B cell (primary cell): ENCODE measurements around the gene DIAPH1. TPM values are rescaled to one million over a fixed set of nuclear protein-coding genes. Genes with fewer than 3 reads are reported as not detected.

ENCODE experiments used
- ATAC-seq: fragments of 200-7000 bp; cut with Tn5 transposase; one replicate; pipeline ENCODE4 v1.10.0; 2021; ENCODE audit warnings: low read depth, mild to moderate bottlenecking, moderate number of reproducible peaks, moderate library complexity
- CTCF ChIA-PET: fragments of 350-600 bp; sonication (Branson Sonifier 250); formaldehyde crosslinking; loops from one replicate; lab custom pipeline; 2021; ENCODE audit warnings: antibody characterized with exemption, inconsistent platforms; lab: Charles Lee
- POLR2A ChIA-PET: fragments of 350-600 bp; sonication (Branson Sonifier 250); formaldehyde crosslinking; loops from one replicate; lab custom pipeline; 2021; ENCODE audit warnings: antibody characterized with exemption; lab: Charles Lee
- DNase-seq: peaks from one replicate; pipeline ENCODE4 v3.0.0; 2013
- H2AFZ ChIP-seq: 2 replicates; pipeline ENCODE4 v1.6.1; 2012; ENCODE audit warnings: mild to moderate bottlenecking, low read depth, low read length; ENCODE audit not compliant: insufficient read depth, poor library complexity, severe bottlenecking
- H3K27ac ChIP-seq, 2 donors: 1 replicate in 1 of 2; 2 replicates in 1 of 2; pipeline ENCODE4 v1.5.1; 2012 to 2013; ENCODE audit warnings: low read length in 2 of 2, mild to moderate bottlenecking in 2 of 2, moderate library complexity in 1 of 2
- H3K27me3 ChIP-seq, 4 experiments: fragments of 200-600 bp in 1 of 4; sonication (generic) in 1 of 4; replicated peaks in 1 of 4; 1 replicate in 2 of 4; 2 replicates in 2 of 4; pipeline versions ENCODE4 v1.6.1 to v1.7.0; 2013 to 2016; ENCODE audit warnings: low read length in 3 of 4, mild to moderate bottlenecking in 2 of 4, mixed read lengths in 1 of 4, moderate library complexity in 1 of 4; ENCODE audit not compliant: insufficient read depth in 4 of 4, control insufficient read depth in 3 of 4; ENCODE audit errors: control extremely low read depth in 1 of 4
- H3K36me3 ChIP-seq, 2 experiments: replicated peaks in 1 of 2; 1 replicate in 1 of 2; 2 replicates in 1 of 2; pipeline versions ENCODE4 v1.6.1 to v1.7.1; 2013; ENCODE audit warnings: low read length in 1 of 2; ENCODE audit not compliant: insufficient read depth in 2 of 2, control insufficient read depth in 1 of 2; ENCODE audit errors: control extremely low read depth in 1 of 2, extremely low read depth in 1 of 2
- H3K4me1 ChIP-seq, 2 donors: fragments of 200-600 bp in 1 of 2; sonication (generic) in 1 of 2; 1 replicate in 1 of 2; 2 replicates in 1 of 2; pipeline versions ENCODE4 v1.5.1 to v1.6.1; 2013 to 2017; ENCODE audit warnings: low read length in 2 of 2; ENCODE audit not compliant: control insufficient read depth in 2 of 2, insufficient read depth in 2 of 2
- H3K4me2 ChIP-seq: replicated peaks from 2 replicates; pipeline ENCODE3; 2012; ENCODE audit warnings: mild to moderate bottlenecking, low read depth, low read length; ENCODE audit not compliant: poor library complexity, severe bottlenecking
- H3K4me3 ChIP-seq, 5 experiments: fragments of 200-600 bp in 1 of 5; sonication (generic) in 1 of 5; 1 replicate in 3 of 5; 2 replicates in 2 of 5; pipeline versions ENCODE4 v1.5.1 to v1.7.0; 2011 to 2016; ENCODE audit warnings: low read length in 4 of 5, mild to moderate bottlenecking in 4 of 5, low read depth in 2 of 5, control low read depth in 1 of 5, moderate library complexity in 1 of 5; ENCODE audit not compliant: insufficient read depth in 1 of 5; ENCODE audit errors: control extremely low read depth in 1 of 5, extremely low read depth in 1 of 5
- H3K79me2 ChIP-seq: fragments of 200-600 bp; sonication (generic); one replicate; pipeline ENCODE4 v1.6.0; 2016; ENCODE audit warnings: low read length; ENCODE audit not compliant: control insufficient read depth, insufficient read depth
- H3K9ac ChIP-seq: fragments of 200-600 bp; sonication (generic); 2 replicates; pipeline ENCODE4 v1.6.1; 2017; ENCODE audit warnings: mild to moderate bottlenecking, low read length, moderate library complexity
- H3K9me3 ChIP-seq, 3 donors: one replicate each; pipeline versions ENCODE4 v1.6.1 to v1.7.1; 2013; ENCODE audit warnings: low read length in 2 of 3; ENCODE audit not compliant: control insufficient read depth in 2 of 3, insufficient read depth in 1 of 3; ENCODE audit errors: control extremely low read depth in 1 of 3
- H4K20me1 ChIP-seq: 2 replicates; pipeline ENCODE4 v1.6.0; 2012; ENCODE audit warnings: mild to moderate bottlenecking, low read length; ENCODE audit not compliant: insufficient read depth, control insufficient read depth, poor library complexity, severe bottlenecking
- H3K27ac Mint-ChIP-seq: one replicate; pipeline ENCODE4 v1.8.0; 2021; ENCODE audit warnings: mixed read lengths
- H3K27me3 Mint-ChIP-seq: one replicate; pipeline ENCODE4 v1.8.0; 2021; ENCODE audit warnings: mixed read lengths
- H3K4me1 Mint-ChIP-seq: one replicate; pipeline ENCODE4 v1.8.0; 2021; ENCODE audit warnings: mixed read lengths
- H3K4me3 Mint-ChIP-seq: one replicate; pipeline ENCODE4 v1.8.0; 2021; ENCODE audit warnings: mixed read lengths
- H3K9me3 Mint-ChIP-seq: one replicate; pipeline ENCODE4 v1.8.0; 2022; ENCODE audit warnings: mixed read lengths; ENCODE audit not compliant: insufficient read depth
- CTCF ChIP-seq: fragments of 200-600 bp; IDR thresholded peaks from one replicate; pipeline ENCODE4 v1.8.0; 2022; ENCODE audit warnings: antibody characterized with exemption, mild to moderate bottlenecking
- EZH2 ChIP-seq: IDR thresholded peaks from 2 replicates; pipeline ENCODE4 v1.6.1; 2012; ENCODE audit warnings: borderline replicate concordance, low read depth, mild to moderate bottlenecking, moderate library complexity, low read length; ENCODE audit not compliant: insufficient read depth, poor library complexity, severe bottlenecking
- WGBS: methylation state at CpG from one replicate; pipeline ENCODE4 v1.1.5; 2013; ENCODE audit warnings: missing lambda C conversion rate; ENCODE audit not compliant: insufficient coverage; 5-methylcytosine and 5-hydroxymethylcytosine counted together
- intact Hi-C: fragments of 100-400 bp; cut with micrococcal nuclease; formaldehyde crosslinking; loops from one replicate; pipeline ENCODE4 v1.10.0; 2022
- polyA plus RNA-seq: library from polyadenylated mRNA; depleted of rRNA; stranded (reverse); fragments of >200 nt; gene quantifications from 2 replicates; pipeline ENCODE4 v1.2.3, GENCODE V29; 2012
- total RNA-seq, 2 donors: library from RNA; stranded (reverse); fragments of 120-200 nt in 1 of 2; gene quantifications; 1 replicate in 1 of 2; 2 replicates in 1 of 2; pipeline versions ENCODE4 v1.2.3 to v1.2.4, GENCODE V29; 2013 to 2022

Gene DIAPH1
- total and polyA plus RNA-seq, 2 donors (not counting 1 experiment from before 2014, with no cell fraction given) = 59.7 to 113 TPM

- peaks cover 62% of the 10 kb centered on the region for H3K4me1 Mint-ChIP-seq
- Histone ChIP-seq H3K36me3 (peaks cover 0 to 26% of the 10 kb centered on the region in 2 experiments), H3K9ac (peak overlapping the region; percentile 93), H3K27ac (peak overlapping the region; percentile 86 to 92), H3K4me2 (peak overlapping the region; percentile 84), H3K79me2 (peaks cover 82% of the 10 kb centered on the region), H3K27me3 (no peaks in the 10 kb centered on the region), H2AFZ (peak overlapping the region; percentile 85), H3K4me1 (peaks cover 45 to 50% of the 10 kb centered on the region in 2 donors), H4K20me1 (peaks cover 9% of the 10 kb centered on the region), H3K9me3 (peaks cover 0 to 4% (median 0%) of the 10 kb centered on the region in 3 donors), H3K4me3 (peak overlapping the region; percentile 84 to 98 (median 94))
- H3K4me3 Mint-ChIP-seq = peak overlapping the region; percentile 93
- peak overlapping the region; percentile 91 for H3K27ac Mint-ChIP-seq
- no peaks in the 10 kb centered on the region for H3K27me3 Mint-ChIP-seq
- no CpG with 5 or more reads among the region's 9 CpGs for WGBS
- H3K9me3 Mint-ChIP-seq = no peaks in the 10 kb centered on the region
- TF ChIP-seq EZH2 (no peak), CTCF (no peak)
- ChIA-PET POLR2A (interaction anchor here (0.7 to 4.4 kb wide), 7 partner anchors 12 to 26 kb away, joined by 3 to 34 read pairs (median 4); partner anchors contain the start of genes HDAC3 and RELL2), CTCF (interaction anchor here (0.9 to 28.1 kb wide), 11 partner anchors 11 to 297 kb away, joined by 3 to 760 read pairs (median 9); partner anchors contain the start of genes HDAC3, PCDHGB7, PCDHGC3 and RELL2)
- ATAC-seq = no peak
- intact Hi-C loops = loop anchor here (2.0 kb wide), 1 partner anchor 187 kb away; the partner anchor contains the start of gene PCDHGA12
- DNase-seq = no peak
Observed at GRCh38 chr5:141617682-141618029, 1.1 kb downstream of the DIAPH1 start.

GRCh38 chr5:141617128-141617527 is 1.7 kb downstream of the DIAPH1 start:
- DNase-seq (no peak), ATAC-seq (no peak)
- no peaks in the 10 kb centered on the region for H3K9me3 Mint-ChIP-seq
- peak overlapping the region in 1 of 2 donors; percentile 92 for H3K27ac ChIP-seq
- H3K4me3 Mint-ChIP-seq = peak overlapping the region; percentile 93
- H3K27ac Mint-ChIP-seq = peak overlapping the region; percentile 91
- H3K4me2 ChIP-seq = peak overlapping the region; percentile 84
- ChIA-PET CTCF (interaction anchor here (0.7 to 28.1 kb wide), 12 partner anchors 10 to 972 kb away, joined by 3 to 760 read pairs (median 7); partner anchors contain the start of genes HDAC3, PCDHGB7, PCDHGC3 and RELL2), POLR2A (interaction anchor here (1.0 to 4.4 kb wide), 5 partner anchors 9 to 25 kb away, joined by 3 to 34 read pairs (median 4); partner anchors contain the start of genes HDAC3 and RELL2)
- H2AFZ ChIP-seq = peak overlapping the region; percentile 85
- intact Hi-C loops = no loop called here
- H3K79me2 ChIP-seq = peaks cover 87% of the 10 kb centered on the region
- H3K27me3 ChIP-seq = no peaks in the 10 kb centered on the region
- peaks cover 0 to 4% (median 0%) of the 10 kb centered on the region in 3 donors for H3K9me3 ChIP-seq
- peak overlapping the region; percentile 93 for H3K9ac ChIP-seq
- WGBS = no CpG with 5 or more reads among the region's 2 CpGs
- H3K27me3 Mint-ChIP-seq = no peaks in the 10 kb centered on the region
- H3K4me3 ChIP-seq = peak overlapping the region in 4 of 5 experiments; percentile 84 to 95 (median 93)
- H3K4me1 ChIP-seq = peaks cover 42 to 48% of the 10 kb centered on the region in 2 donors
- peaks cover 66% of the 10 kb centered on the region for H3K4me1 Mint-ChIP-seq
- TF ChIP-seq CTCF = no peak
- TF ChIP-seq EZH2 = no peak
- peaks cover 9% of the 10 kb centered on the region for H4K20me1 ChIP-seq
- H3K36me3 ChIP-seq = peaks cover 0 to 25% of the 10 kb centered on the region in 2 experiments
